HepG2 (cell line): Measurements from ENCODE around the gene MYOZ3. TPM values are rescaled to one million over a fixed set of nuclear protein-coding genes. Genes with fewer than 3 reads are reported as not detected.

ENCODE experiments used
- ATAC-seq: fragments of 200-7000 bp; cut with Tn5 transposase; 3 replicates; pipeline ENCODE4 v1.9.1; 2020; ENCODE audit warnings: mild to moderate bottlenecking, moderate library complexity
- BruUV-seq: library from RNA; stranded (reverse); fragments of 400-500 nt; replicated peaks from 2 replicates; lab custom pipeline; 2021; lab: Mats Ljungman, UMichigan
- CTCF ChIA-PET: fragments of 300-600 bp; formaldehyde crosslinking; extraction: SDS; loops from one replicate; lab custom pipeline; 2021; ENCODE audit warnings: low total read pairs, inconsistent platforms, low intra/inter-chr PET ratio; lab: Yijun Ruan, JAX
- POLR2A ChIA-PET: fragments of 350-600 bp; sonication (Branson Sonifier 250); formaldehyde crosslinking; loops from one replicate; lab custom pipeline; 2020; ENCODE audit warnings: antibody characterized with exemption, inconsistent platforms; lab: Yijun Ruan, JAX
- DNase-seq: peaks from one replicate; pipeline ENCODE4 v3.0.0-alpha.2; 2015; ENCODE audit warnings: low spot score
- FAIRE-seq: peaks from 3 replicates; lab custom pipeline; 2011; peaks lifted over from hg19 to GRCh38; lab: Jason Lieb, UNC
- H2AFZ ChIP-seq: one replicate; pipeline ENCODE4 v1.6.1; 2011; ENCODE audit warnings: low read length, inconsistent platforms
- H3K27ac ChIP-seq: fragments of 300-600 bp; 3 replicates; pipeline ENCODE4 v1.8.0; 2011; ENCODE audit warnings: mixed run types, mild to moderate bottlenecking, mixed read lengths, low read length, inconsistent platforms; ENCODE audit not compliant: insufficient read depth; ENCODE audit errors: extremely low read length
- H3K27me3 ChIP-seq, 2 experiments: fragments of 200-600 bp in 1 of 2; 2 replicates in 1 of 2; 3 replicates in 1 of 2; pipeline versions ENCODE4 v1.6.0 to v1.8.0; 2011; ENCODE audit warnings: low read length in 2 of 2, mild to moderate bottlenecking in 2 of 2, moderate library complexity in 2 of 2, inconsistent platforms in 1 of 2; ENCODE audit not compliant: insufficient read depth in 2 of 2, control insufficient read depth in 1 of 2
- H3K36me3 ChIP-seq, 2 experiments: fragments of 200-600 bp in 1 of 2; replicated peaks in 1 of 2; 2 replicates in 1 of 2; 3 replicates in 1 of 2; pipeline versions ENCODE4 v1.5.1 to v1.8.0; 2011; ENCODE audit warnings: low read length in 2 of 2, inconsistent platforms in 1 of 2; ENCODE audit not compliant: insufficient read depth in 2 of 2, control insufficient read depth in 1 of 2
- H3K4me1 ChIP-seq: 2 replicates; pipeline ENCODE4 v1.5.1; 2012; ENCODE audit warnings: low read length, inconsistent platforms; ENCODE audit not compliant: insufficient read depth
- H3K4me2 ChIP-seq: 2 replicates; pipeline ENCODE4 v1.6.0; 2011; ENCODE audit warnings: low read depth, low read length, inconsistent platforms
- H3K4me3 ChIP-seq, 3 experiments: fragments of 200-600 bp in 1 of 3; sonication (generic), shearing (Covaris generic) in 1 of 3; replicated peaks in 1 of 3; 2 replicates each; pipeline ENCODE4 v1.5.1; 2011 to 2016; ENCODE audit warnings: low read length in 3 of 3, inconsistent platforms in 2 of 3, low read depth in 2 of 3, mild to moderate bottlenecking in 2 of 3, control low read depth in 1 of 3, mixed read lengths in 1 of 3; ENCODE audit not compliant: insufficient read depth in 1 of 3
- H3K79me2 ChIP-seq: one replicate; pipeline ENCODE4 v1.6.1; 2011; ENCODE audit warnings: low read length, inconsistent platforms; ENCODE audit not compliant: insufficient read depth
- H3K9ac ChIP-seq: 2 replicates; pipeline ENCODE4 v1.6.0; 2011; ENCODE audit warnings: mild to moderate bottlenecking, low read depth, low read length, inconsistent platforms; ENCODE audit not compliant: insufficient read depth
- H3K9me3 ChIP-seq: 2 replicates; pipeline ENCODE4 v1.5.1; 2012; ENCODE audit warnings: mild to moderate bottlenecking, low read length
- H4K20me1 ChIP-seq: 2 replicates; pipeline ENCODE4 v1.6.0; 2011; ENCODE audit warnings: inconsistent platforms, mild to moderate bottlenecking, low read length, moderate library complexity; ENCODE audit not compliant: insufficient read depth
- MLXIP ChIP-seq: sonication (generic); formaldehyde crosslinking; IDR thresholded peaks from 2 replicates; pipeline ENCODE4 v1.9.0; 2021; ENCODE audit warnings: missing genetic modification reagents, borderline replicate concordance
- PAWR ChIP-seq: sonication (generic); formaldehyde crosslinking; IDR thresholded peaks from 2 replicates; pipeline ENCODE4 v1.4.0; 2020; ENCODE audit warnings: missing genetic modification reagents, mild to moderate bottlenecking, borderline replicate concordance
- RFX5 ChIP-seq: IDR thresholded peaks from 2 replicates; pipeline ENCODE4 v1.6.1; 2011; ENCODE audit warnings: low read depth, low read length, improper control_type of control experiment
- SOX6 ChIP-seq, 2 experiments: fragments of 450-650 bp in 1 of 2; sonication (generic) in 1 of 2; formaldehyde crosslinking in 1 of 2; IDR thresholded peaks; 2 replicates each; pipeline versions ENCODE4 v1.4.0 to v1.6.1; 2017 to 2020; ENCODE audit warnings: antibody characterized with exemption in 1 of 2, mild to moderate bottlenecking in 1 of 2, missing genetic modification reagents in 1 of 2
- ZNF564 ChIP-seq: sonication (generic); formaldehyde crosslinking; IDR thresholded peaks from 2 replicates; pipeline ENCODE4 v1.8.1; 2023; ENCODE audit warnings: mild to moderate bottlenecking, missing genetic modification reagents
- WGBS: methylation state at CpG from one replicate; pipeline ENCODE4 v1.1.6; 2017; ENCODE audit warnings: low lambda C conversion rate; 5-methylcytosine and 5-hydroxymethylcytosine counted together
- in situ Hi-C: cut with HindIII; loops from 2 replicates; pipeline ENCODE4 v1.10.0; 2017; ENCODE audit warnings: low pct_unique_long_range_greater_than_20kb; ENCODE audit not compliant: extremely low pct_ligation_motif_present
- intact Hi-C: fragments of 100-400 bp; cut with micrococcal nuclease; formaldehyde crosslinking; loops from one replicate; pipeline ENCODE4 v1.10.0; 2022; ENCODE audit not compliant: unreplicated experiment
- polyA plus RNA-seq, 8 experiments: library from polyadenylated mRNA; depleted of rRNA in 3 of 8; stranded (reverse) in 7 of 8; unstranded in 1 of 8; fragments of >200 nt; fragmentation: Illumina TruSeq in 4 of 8; extraction: Trizol in 4 of 8; gene quantifications; 2 replicates each; pipeline versions ENCODE4 v1.2.1 to v1.2.3, GENCODE V29; 2011 to 2016; ENCODE audit warnings: low read depth in 4 of 8, missing spikeins in 1 of 8, mixed read lengths in 1 of 8; ENCODE audit not compliant: insufficient read depth in 1 of 8
- total RNA-seq, 5 experiments: library from RNA; depleted of rRNA; stranded (reverse); fragments of >200 nt; fragmentation: Illumina TruSeq; extraction: Trizol; gene quantifications; 2 replicates each; pipeline ENCODE4 v1.2.3, GENCODE V29; 2016; ENCODE audit warnings: low read depth in 1 of 5

The MYOZ3 gene
- total and polyA plus RNA-seq, 2 of the 13 experiments (the other 11 are each of a cell fraction or from before 2014, with no cell fraction given) = 0.05 TPM; not detected in 1

- in situ Hi-C loops = loop anchor here (5.0 kb wide), 1 partner anchor 62 kb away; no protein-coding TSS in a partner anchor
- Histone ChIP-seq H3K9ac (no peak overlapping the region), H3K4me1 (peaks cover 56% of the 10 kb centered on the region)
- no peak for FAIRE-seq
- TF ChIP-seq RFX5 = peak; percentile 78
- no peak for TF ChIP-seq ZNF564 (CRISPR knock-in tag)
- no peak for TF ChIP-seq PAWR
- no peak for TF ChIP-seq SOX6 (IDR thresholded peaks at IDR 0.05)
- TF ChIP-seq SOX6 (CRISPR knock-in tag; IDR thresholded peaks at IDR 0.05) = no peak
- no peak for TF ChIP-seq MLXIP (CRISPR knock-in tag)
- TF ChIP-seq, all 625 proteins: peak for 1
- no peaks in the 10 kb centered on the region for H3K79me2 ChIP-seq
- H3K4me2 ChIP-seq = 0 out of 2 replicates have a peak overlapping the region, but pooled peaks have one; percentile 12
- no peak overlapping the region for H3K27ac ChIP-seq
- H3K4me3 ChIP-seq = no peak overlapping the region
- intact Hi-C loops = loop anchor here (5.0 kb wide), 1 partner anchor 312 kb away; no protein-coding TSS in a partner anchor
- 0 out of 5 replicates have a peak, but pooled peaks cover 0 to 3% of the 10 kb centered on the region in 2 experiments for H3K27me3 ChIP-seq
- no TSS peak for BruUV-seq
- ChIA-PET CTCF (no interaction called here), POLR2A (interaction anchor here (0.6 to 1.5 kb wide), 2 partner anchors 9 to 56 kb away, joined by 3 read pairs; partner anchors contain the start of gene RBM22)
- H3K36me3 ChIP-seq = no peaks in the 10 kb centered on the region
- DNase-seq (peak; percentile 45), ATAC-seq (peak; percentile 28; the same call in 2 of the 3 replicates)
- no peak overlapping the region for H2AFZ ChIP-seq
- H4K20me1 ChIP-seq = no peaks in the 10 kb centered on the region
- 14% methylated on average over 2 of the region's 2 CpGs for WGBS
- H3K9me3 ChIP-seq = no peaks in the 10 kb centered on the region
These were observed 16.5 kb upstream of the MYOZ3 start for GRCh38 chr5:150644514-150644913.
